Measurements from ENCODE around the gene ZBTB7C. TPM values are rescaled to one million over a fixed set of nuclear protein-coding genes. Genes with fewer than 3 reads are reported as not detected.

Gene ZBTB7C
- total RNA-seq, 3 donors from 2014 or later (not counting 1 experiment from before 2014, with no cell fraction given), result 0.07 TPM; not detected in 2

DNA sequence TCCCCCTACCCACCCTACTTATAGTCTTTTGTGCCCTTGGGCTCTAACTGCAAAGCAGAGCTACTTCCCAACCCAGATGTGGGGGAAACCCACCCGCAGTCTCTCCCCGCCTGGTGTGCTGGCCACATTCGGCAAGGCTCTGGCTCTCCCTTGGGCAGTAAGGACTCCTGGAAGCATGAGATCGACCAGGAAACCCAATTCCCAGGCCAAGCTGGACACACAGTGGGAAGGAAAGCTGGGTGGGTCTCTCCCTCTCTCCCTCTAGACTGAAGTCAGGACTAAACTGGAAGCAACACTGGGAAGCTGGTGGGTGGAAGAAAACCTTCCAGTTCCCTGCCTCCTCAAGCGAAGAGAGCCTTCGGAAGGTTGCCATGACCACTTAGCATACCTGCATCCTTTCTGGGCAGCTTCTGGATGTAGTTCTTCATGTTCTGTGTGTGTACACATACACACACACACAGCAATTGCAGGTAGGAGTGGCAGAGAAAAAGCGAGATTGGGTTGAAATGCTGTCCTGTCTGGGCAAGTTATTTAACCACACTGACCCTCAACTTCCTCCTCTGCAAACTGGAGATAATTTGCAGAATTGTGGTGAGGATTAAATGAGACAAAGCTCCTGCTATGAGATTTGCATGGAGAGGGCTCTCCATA lies 33.9 kb downstream of the ZBTB7C start:
- TF ChIP-seq, protein P1, sequence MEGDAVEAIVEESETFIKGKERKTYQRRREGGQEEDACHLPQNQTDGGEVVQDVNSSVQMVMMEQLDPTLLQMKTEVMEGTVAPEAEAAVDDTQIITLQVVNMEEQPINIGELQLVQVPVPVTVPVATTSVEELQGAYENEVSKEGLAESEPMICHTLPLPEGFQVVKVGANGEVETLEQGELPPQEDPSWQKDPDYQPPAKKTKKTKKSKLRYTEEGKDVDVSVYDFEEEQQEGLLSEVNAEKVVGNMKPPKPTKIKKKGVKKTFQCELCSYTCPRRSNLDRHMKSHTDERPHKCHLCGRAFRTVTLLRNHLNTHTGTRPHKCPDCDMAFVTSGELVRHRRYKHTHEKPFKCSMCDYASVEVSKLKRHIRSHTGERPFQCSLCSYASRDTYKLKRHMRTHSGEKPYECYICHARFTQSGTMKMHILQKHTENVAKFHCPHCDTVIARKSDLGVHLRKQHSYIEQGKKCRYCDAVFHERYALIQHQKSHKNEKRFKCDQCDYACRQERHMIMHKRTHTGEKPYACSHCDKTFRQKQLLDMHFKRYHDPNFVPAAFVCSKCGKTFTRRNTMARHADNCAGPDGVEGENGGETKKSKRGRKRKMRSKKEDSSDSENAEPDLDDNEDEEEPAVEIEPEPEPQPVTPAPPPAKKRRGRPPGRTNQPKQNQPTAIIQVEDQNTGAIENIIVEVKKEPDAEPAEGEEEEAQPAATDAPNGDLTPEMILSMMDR (IDR thresholded peaks at IDR 0.05), result no peak
- no peak overlapping the region for H3K27ac Mint-ChIP-seq
- ATAC-seq (no peak), DNase-seq (no peak)
- H3K36me3 Mint-ChIP-seq, result no peaks in the 10 kb centered on the region
- no peaks in the 10 kb centered on the region for H3K36me3 ChIP-seq (ENCODE audit: control insufficient read depth, insufficient read depth, low read length)
- no peaks in the 10 kb centered on the region for H3K4me1 Mint-ChIP-seq
- no peaks in the 10 kb centered on the region for H3K9me3 Mint-ChIP-seq
- 75% methylated on average over 6 of the region's 7 CpGs for WGBS (ENCODE audit: insufficient coverage)
- peaks cover 20 to 39% of the 10 kb centered on the region in 2 donors for H3K27me3 Mint-ChIP-seq (ENCODE audit: low read depth in 2 of 2)
- intact Hi-C loops (cut with micrococcal nuclease), result no loop called here
- no peak overlapping the region for H3K4me3 Mint-ChIP-seq
- H3K9me3 ChIP-seq (ENCODE audit: control insufficient read depth, insufficient read depth, low read length), result no peaks in the 10 kb centered on the region
- H3K4me3 ChIP-seq (ENCODE audit: low read length), result no peak overlapping the region
- no peaks in the 10 kb centered on the region for H3K27me3 ChIP-seq (ENCODE audit: control insufficient read depth, insufficient read depth, low read length)
- no peaks in the 10 kb centered on the region for H3K4me1 ChIP-seq (ENCODE audit: control insufficient read depth, insufficient read depth, low read length)
- no peak overlapping the region for H3K27ac ChIP-seq (ENCODE audit: low read length)

- Histone ChIP-seq H3K36me3 (ENCODE audit: control insufficient read depth, insufficient read depth, low read length) (no peaks in the 10 kb centered on the region), H3K27me3 (ENCODE audit: control insufficient read depth, insufficient read depth, low read length) (no peaks in the 10 kb centered on the region), H3K9me3 (ENCODE audit: control insufficient read depth, insufficient read depth, low read length) (no peaks in the 10 kb centered on the region), H3K27ac (ENCODE audit: low read length) (no peak overlapping the region), H3K4me3 (ENCODE audit: low read length) (no peak overlapping the region), H3K4me1 (ENCODE audit: control insufficient read depth, insufficient read depth, low read length) (no peaks in the 10 kb centered on the region)
- WGBS (ENCODE audit: insufficient coverage), result 58% methylated on average over 6 of the region's 7 CpGs
- intact Hi-C loops (cut with micrococcal nuclease), result no loop called here
- no peaks in the 10 kb centered on the region for H3K9me3 Mint-ChIP-seq
- TF ChIP-seq, protein P1 (IDR thresholded peaks at IDR 0.05), result no peak
- no peak overlapping the region for H3K4me3 Mint-ChIP-seq
- H3K27me3 Mint-ChIP-seq (ENCODE audit: low read depth in 2 of 2), result peaks cover 14 to 32% of the 10 kb centered on the region in 2 donors
- no peak for ATAC-seq
- H3K36me3 Mint-ChIP-seq, result no peaks in the 10 kb centered on the region
- no peak overlapping the region for H3K27ac Mint-ChIP-seq
- no peak for DNase-seq
- H3K4me1 Mint-ChIP-seq, result no peaks in the 10 kb centered on the region
Observed at GRCh38 chr18:48374423-48375149, 34.6 kb downstream of the ZBTB7C start.

- Mint-ChIP-seq H3K4me1 (no peaks in the 10 kb centered on the region), H3K27ac (no peak overlapping the region), H3K36me3 (no peaks in the 10 kb centered on the region), H3K4me3 (no peak overlapping the region), H3K9me3 (no peaks in the 10 kb centered on the region), H3K27me3 (ENCODE audit: low read depth in 2 of 2) (peaks cover 13 to 33% of the 10 kb centered on the region in 2 donors)
- WGBS (ENCODE audit: insufficient coverage), result 89% methylated on average over 7 of the region's 7 CpGs
- intact Hi-C loops (cut with micrococcal nuclease), result no loop called here
- H3K27ac ChIP-seq (ENCODE audit: low read length), result no peak overlapping the region
- H3K9me3 ChIP-seq (ENCODE audit: control insufficient read depth, insufficient read depth, low read length), result no peaks in the 10 kb centered on the region
- H3K4me1 ChIP-seq (ENCODE audit: control insufficient read depth, insufficient read depth, low read length), result no peaks in the 10 kb centered on the region
- H3K36me3 ChIP-seq (ENCODE audit: control insufficient read depth, insufficient read depth, low read length), result no peaks in the 10 kb centered on the region
- H3K4me3 ChIP-seq (ENCODE audit: low read length), result no peak overlapping the region
- H3K27me3 ChIP-seq (ENCODE audit: control insufficient read depth, insufficient read depth, low read length), result peaks cover 2% of the 10 kb centered on the region
- ATAC-seq (no peak), DNase-seq (no peak)
- TF ChIP-seq, protein P1 (IDR thresholded peaks at IDR 0.05), result no peak
Observed at GRCh38 chr18:48371854-48372602, 37.2 kb downstream of the ZBTB7C start.
